MM.1S (cell line): Measurements from ENCODE around the gene PDZD11.

Experiments used
- DNase-seq: peaks from one replicate; pipeline ENCODE4 v3.0.0-alpha.2; 2015
- H2AFZ ChIP-seq: fragments of 300-600 bp; sonication (generic); 2 replicates; pipeline ENCODE4 v1.6.0; 2016; ENCODE audit warnings: antibody characterized with exemption, low read length
- H3F3A ChIP-seq: fragments of 300-600 bp; sonication (generic); 2 replicates; pipeline ENCODE4 v1.6.1; 2016; ENCODE audit warnings: mild to moderate bottlenecking, antibody characterized with exemption, low read length, moderate library complexity, mixed read lengths; ENCODE audit not compliant: insufficient read depth
- H3K27ac ChIP-seq: fragments of 300-600 bp; sonication (generic); 2 replicates; pipeline ENCODE4 v1.5.1; 2016; ENCODE audit warnings: mild to moderate bottlenecking, low read length
- H3K27me3 ChIP-seq: fragments of 300-600 bp; sonication (generic); replicated peaks from 2 replicates; pipeline ENCODE4 v1.6.0; 2016; ENCODE audit warnings: low read length; ENCODE audit not compliant: insufficient read depth
- H3K36me3 ChIP-seq: fragments of 300-600 bp; sonication (generic); replicated peaks from 2 replicates; pipeline ENCODE4 v1.6.1; 2016; ENCODE audit warnings: mild to moderate bottlenecking, low read length, mixed read lengths; ENCODE audit not compliant: insufficient read depth
- H3K4me1 ChIP-seq: fragments of 300-600 bp; sonication (generic); 2 replicates; pipeline ENCODE4 v1.6.1; 2016; ENCODE audit warnings: low read length, mixed read lengths
- H3K4me2 ChIP-seq: fragments of 300-600 bp; sonication (generic); 2 replicates; pipeline ENCODE4 v1.6.0; 2016; ENCODE audit warnings: low read depth, low read length
- H3K4me3 ChIP-seq: fragments of 300-600 bp; sonication (generic); 2 replicates; pipeline ENCODE4 v1.5.1; 2016; ENCODE audit warnings: low read length, mixed read lengths
- H3K79me2 ChIP-seq: fragments of 300-600 bp; sonication (generic); 2 replicates; pipeline ENCODE4 v1.6.1; 2016; ENCODE audit warnings: mixed run types, low read length, mixed read lengths
- H3K9ac ChIP-seq: fragments of 300-600 bp; sonication (generic); 2 replicates; pipeline ENCODE4 v1.6.1; 2016; ENCODE audit warnings: low read length, mixed read lengths
- H3K9me2 ChIP-seq: fragments of 300-600 bp; sonication (generic); replicated peaks from 2 replicates; pipeline ENCODE4 v1.6.1; 2016; ENCODE audit warnings: mild to moderate bottlenecking, low read length, mixed read lengths; ENCODE audit not compliant: insufficient read depth
- H3K9me3 ChIP-seq: fragments of 300-600 bp; sonication (generic); replicated peaks from 2 replicates; pipeline ENCODE4 v1.6.1; 2016; ENCODE audit warnings: mild to moderate bottlenecking, low read length, mixed read lengths; ENCODE audit not compliant: insufficient read depth
- H4K20me1 ChIP-seq: fragments of 300-600 bp; sonication (generic); 2 replicates; pipeline ENCODE4 v1.6.1; 2016; ENCODE audit warnings: mild to moderate bottlenecking, low read length, moderate library complexity, mixed read lengths; ENCODE audit not compliant: insufficient read depth
- EZH2 ChIP-seq: fragments of 300-600 bp; sonication (generic); optimal IDR thresholded peaks from 2 replicates; pipeline ENCODE3; 2017; ENCODE audit warnings: low read depth, mild to moderate bottlenecking, antibody characterized with exemption, low read length, mixed read lengths
- EZH2phosphoT487 ChIP-seq: fragments of 300-600 bp; sonication (generic); IDR thresholded peaks from 2 replicates; pipeline ENCODE4 v1.6.1; 2018; ENCODE audit warnings: antibody characterized with exemption, low read length
- TF ChIP-seq, protein P1 (sequence below): fragments of 300-600 bp; sonication (generic); IDR thresholded peaks from 2 replicates; pipeline ENCODE4 v1.5.1; 2016; ENCODE audit warnings: antibody characterized with exemption, low read length, mixed read lengths

Gene PDZD11

GRCh38 chrX:70322784-70323183 is 33.1 kb upstream of the PDZD11 start:
- Histone ChIP-seq H3K9me2 (no peaks in the 10 kb centered on the region), H3K4me1 (no peaks in the 10 kb centered on the region), H3K36me3 (no peaks in the 10 kb centered on the region), H3F3A (no peaks in the 10 kb centered on the region), H3K9ac (no peak overlapping the region), H3K27me3 (no peaks in the 10 kb centered on the region), H3K27ac (no peak overlapping the region), H3K4me2 (no peak overlapping the region), H2AFZ (no peak overlapping the region), H3K79me2 (0 out of 2 replicates have a peak, but pooled peaks cover 3% of the 10 kb centered on the region), H3K4me3 (no peak overlapping the region), H3K9me3 (no peaks in the 10 kb centered on the region), H4K20me1 (no peaks in the 10 kb centered on the region)
- no peak for DNase-seq
- no peak for TF ChIP-seq EZH2phosphoT487
- TF ChIP-seq EZH2 = no peak
- TF ChIP-seq, protein P1, sequence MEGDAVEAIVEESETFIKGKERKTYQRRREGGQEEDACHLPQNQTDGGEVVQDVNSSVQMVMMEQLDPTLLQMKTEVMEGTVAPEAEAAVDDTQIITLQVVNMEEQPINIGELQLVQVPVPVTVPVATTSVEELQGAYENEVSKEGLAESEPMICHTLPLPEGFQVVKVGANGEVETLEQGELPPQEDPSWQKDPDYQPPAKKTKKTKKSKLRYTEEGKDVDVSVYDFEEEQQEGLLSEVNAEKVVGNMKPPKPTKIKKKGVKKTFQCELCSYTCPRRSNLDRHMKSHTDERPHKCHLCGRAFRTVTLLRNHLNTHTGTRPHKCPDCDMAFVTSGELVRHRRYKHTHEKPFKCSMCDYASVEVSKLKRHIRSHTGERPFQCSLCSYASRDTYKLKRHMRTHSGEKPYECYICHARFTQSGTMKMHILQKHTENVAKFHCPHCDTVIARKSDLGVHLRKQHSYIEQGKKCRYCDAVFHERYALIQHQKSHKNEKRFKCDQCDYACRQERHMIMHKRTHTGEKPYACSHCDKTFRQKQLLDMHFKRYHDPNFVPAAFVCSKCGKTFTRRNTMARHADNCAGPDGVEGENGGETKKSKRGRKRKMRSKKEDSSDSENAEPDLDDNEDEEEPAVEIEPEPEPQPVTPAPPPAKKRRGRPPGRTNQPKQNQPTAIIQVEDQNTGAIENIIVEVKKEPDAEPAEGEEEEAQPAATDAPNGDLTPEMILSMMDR = no peak

DNA sequence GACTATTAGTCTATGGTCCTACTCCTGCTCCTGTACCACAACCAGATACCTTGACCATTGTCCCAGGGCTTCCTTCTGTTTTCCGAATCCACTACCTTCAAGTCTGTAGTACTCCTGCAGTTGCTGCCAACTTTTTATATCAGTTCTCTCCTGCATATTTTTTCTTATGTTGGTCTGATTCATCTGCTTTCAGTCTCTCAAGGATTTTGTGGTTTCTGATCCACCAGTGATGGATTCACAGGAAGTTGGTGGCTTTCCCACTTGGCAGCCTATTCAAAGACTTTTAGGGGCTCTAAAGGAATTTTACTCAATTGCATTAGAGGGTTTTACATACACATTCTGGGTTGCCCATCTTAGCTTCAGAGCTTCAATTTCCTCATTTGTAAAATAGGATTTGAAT is 23.8 kb upstream of the PDZD11 start:
- Histone ChIP-seq H3K4me3 (no peak overlapping the region), H3K4me2 (no peak overlapping the region), H3K4me1 (no peaks in the 10 kb centered on the region), H3K9me2 (no peaks in the 10 kb centered on the region), H3F3A (no peaks in the 10 kb centered on the region), H3K27me3 (no peaks in the 10 kb centered on the region), H3K9me3 (no peaks in the 10 kb centered on the region), H3K27ac (no peak overlapping the region), H3K79me2 (peaks cover 14% of the 10 kb centered on the region; the same call in 1 of the 2 replicates), H3K9ac (no peak overlapping the region), H2AFZ (no peak overlapping the region), H3K36me3 (no peaks in the 10 kb centered on the region; the same call in 1 of the 2 replicates), H4K20me1 (no peaks in the 10 kb centered on the region)
- no peak for DNase-seq
- TF ChIP-seq EZH2phosphoT487 (no peak), EZH2 (no peak)
- TF ChIP-seq, protein P1 = no peak

- DNase-seq = no peak
- Histone ChIP-seq H3K27ac (no peak overlapping the region), H3K9me3 (no peaks in the 10 kb centered on the region), H4K20me1 (no peaks in the 10 kb centered on the region), H2AFZ (no peak overlapping the region), H3K4me3 (no peak overlapping the region), H3K27me3 (no peaks in the 10 kb centered on the region), H3K4me1 (no peaks in the 10 kb centered on the region), H3F3A (no peaks in the 10 kb centered on the region), H3K79me2 (no peaks in the 10 kb centered on the region; the same call in 1 of the 2 replicates), H3K36me3 (peaks cover 4% of the 10 kb centered on the region; the same call in 1 of the 2 replicates), H3K9ac (no peak overlapping the region), H3K4me2 (no peak overlapping the region), H3K9me2 (no peaks in the 10 kb centered on the region)
- no peak for TF ChIP-seq EZH2phosphoT487
- TF ChIP-seq, protein P1 = no peak
- no peak for TF ChIP-seq EZH2
Observed at GRCh38 chrX:70301716-70302115, 12.0 kb upstream of the PDZD11 start.
